HCT116 (cell line): ENCODE measurements around the gene TNFAIP3. TPM values are rescaled to one million over a fixed set of nuclear protein-coding genes. Genes with fewer than 3 reads are reported as not detected.

Experiments used
- ATAC-seq: fragments of 200-7000 bp; cut with Tn5 transposase; 2 replicates; pipeline ENCODE4 v1.9.1; 2020; ENCODE audit warnings: mild to moderate bottlenecking, moderate library complexity
- BruUV-seq: library from RNA; stranded (reverse); fragments of 400-500 nt; replicated peaks from 2 replicates; lab custom pipeline; 2021; lab: Mats Ljungman, UMichigan
- CTCF ChIA-PET: fragments of 300-600 bp; sonication (Branson Sonifier 250); formaldehyde crosslinking; loops from one replicate; lab custom pipeline; 2021; ENCODE audit warnings: antibody characterized with exemption; lab: Charles Lee
- POLR2A ChIA-PET: fragments of 300-600, 350-600 bp; sonication (Branson Sonifier 250); formaldehyde crosslinking; loops from one replicate; lab custom pipeline; 2021; ENCODE audit warnings: antibody characterized with exemption; lab: Charles Lee
- RAD21 ChIA-PET, 2 experiments: fragments of 300-600 bp; sonication (Branson Sonifier 250); formaldehyde crosslinking; loops; one replicate each; lab custom pipeline; 2023; ENCODE audit warnings: low total read pairs in 2 of 2; ENCODE audit not compliant: uncharacterized antibody in 2 of 2, unreplicated experiment in 2 of 2, low non-redundant PET in 1 of 2; lab: Charles Lee
- DNase-seq: peaks from one replicate; pipeline ENCODE4 v3.0.0-alpha.2; 2010; ENCODE audit warnings: low read depth, low spot score
- H2AFZ ChIP-seq: fragments of 200-600 bp; shearing (Covaris generic), sonication (generic); 2 replicates; pipeline ENCODE4 v1.6.1; 2017; ENCODE audit warnings: low read depth, mixed run types, mixed read lengths, antibody characterized with exemption, low read length; ENCODE audit not compliant: poor library complexity, severe bottlenecking
- H3K27ac ChIP-seq: 2 replicates; pipeline ENCODE4 v1.5.1; 2012; ENCODE audit warnings: low read depth, low read length
- H3K27me3 ChIP-seq: fragments of 200-600 bp; sonication (generic); 2 replicates; pipeline ENCODE4 v1.6.1; 2016; ENCODE audit warnings: mixed run types, low read length, mixed read lengths; ENCODE audit not compliant: insufficient read depth
- H3K36me3 ChIP-seq, 2 experiments: fragments of 200-500 bp in 1 of 2; fragments of 200-600 bp in 1 of 2; sonication (Bioruptor generic) in 1 of 2; sonication (generic) in 1 of 2; 2 replicates each; pipeline versions ENCODE4 v1.5.1 to v1.6.1; 2014 to 2016; ENCODE audit warnings: low read length in 2 of 2, inconsistent platforms in 1 of 2, mixed read lengths in 1 of 2, mixed run types in 1 of 2; ENCODE audit not compliant: insufficient read depth in 2 of 2, control insufficient read depth in 1 of 2
- H3K4me1 ChIP-seq, 2 experiments: fragments of 200-600 bp in 1 of 2; sonication (generic) in 1 of 2; 2 replicates each; pipeline versions ENCODE4 v1.5.1 to v1.6.1; 2012 to 2017; ENCODE audit warnings: low read length in 2 of 2, inconsistent platforms in 1 of 2, mild to moderate bottlenecking in 1 of 2, mixed read lengths in 1 of 2, mixed run types in 1 of 2, moderate library complexity in 1 of 2; ENCODE audit not compliant: insufficient read depth in 2 of 2, control insufficient read depth in 1 of 2
- H3K4me2 ChIP-seq: fragments of 200-600 bp; sonication (generic); 2 replicates; pipeline ENCODE4 v1.6.1; 2017; ENCODE audit warnings: mixed run types, low read length, mixed read lengths
- H3K4me3 ChIP-seq, 2 experiments: fragments of 200-600 bp in 1 of 2; sonication (generic) in 1 of 2; replicated peaks in 1 of 2; 2 replicates each; pipeline ENCODE4 v1.5.1; 2011 to 2016; ENCODE audit warnings: low read length in 2 of 2, control low read depth in 1 of 2, low read depth in 1 of 2, mild to moderate bottlenecking in 1 of 2, mixed read lengths in 1 of 2, mixed run types in 1 of 2
- H3K79me2 ChIP-seq: fragments of 200-600 bp; sonication (generic); 2 replicates; pipeline ENCODE4 v1.6.1; 2017; ENCODE audit warnings: mild to moderate bottlenecking, mixed run types, low read length, moderate library complexity, mixed read lengths; ENCODE audit not compliant: insufficient read depth
- H3K9ac ChIP-seq: fragments of 200-600 bp; sonication (generic); 2 replicates; pipeline ENCODE4 v1.6.1; 2016; ENCODE audit warnings: low read length, mixed read lengths
- H3K9me2 ChIP-seq: fragments of 200-600 bp; sonication (generic), shearing (Covaris generic); 2 replicates; pipeline ENCODE4 v1.6.1; 2017; ENCODE audit warnings: mixed run types, mild to moderate bottlenecking, moderate library complexity; ENCODE audit not compliant: insufficient read depth
- H3K9me3 ChIP-seq, 2 experiments: fragments of 200-500 bp in 1 of 2; fragments of 200-600 bp in 1 of 2; sonication (Bioruptor generic) in 1 of 2; sonication (generic) in 1 of 2; 2 replicates each; pipeline ENCODE4 v1.6.1; 2014 to 2017; ENCODE audit warnings: low read length in 2 of 2, mixed read lengths in 2 of 2, inconsistent platforms in 1 of 2, low read depth in 1 of 2, mild to moderate bottlenecking in 1 of 2, mixed run types in 1 of 2, moderate library complexity in 1 of 2; ENCODE audit not compliant: control insufficient read depth in 1 of 2, insufficient read depth in 1 of 2
- H4K20me1 ChIP-seq: fragments of 200-600 bp; sonication (generic), shearing (Covaris generic); 2 replicates; pipeline ENCODE4 v1.6.1; 2017; ENCODE audit warnings: mixed run types, mild to moderate bottlenecking, moderate library complexity; ENCODE audit not compliant: insufficient read depth
- EZH2 ChIP-seq: fragments of 200-600 bp; sonication (generic); IDR thresholded peaks from 2 replicates; pipeline ENCODE4 v1.6.1; 2017; ENCODE audit warnings: antibody characterized with exemption, mixed run types
- EZH2phosphoT487 ChIP-seq: fragments of 200-600 bp; IDR thresholded peaks from 2 replicates; pipeline ENCODE4 v1.6.1; 2018; ENCODE audit warnings: antibody characterized with exemption, borderline replicate concordance
- FOSL1 ChIP-seq: IDR thresholded peaks from 2 replicates; pipeline ENCODE4 v1.6.1; 2012; ENCODE audit warnings: low read depth
- JUND ChIP-seq: IDR thresholded peaks from 2 replicates; pipeline ENCODE4 v1.6.1; 2012
- POLR2A ChIP-seq: IDR thresholded peaks from 2 replicates; pipeline ENCODE4 v1.7.0; 2011; ENCODE audit warnings: borderline replicate concordance; ENCODE audit not compliant: insufficient read depth, insufficient read length; ENCODE audit errors: extremely low read depth
- POLR2AphosphoS5 ChIP-seq: IDR thresholded peaks from 2 replicates; pipeline ENCODE4 v1.6.1; 2011; ENCODE audit warnings: mild to moderate bottlenecking, low read depth, low read length, moderate library complexity
- SP1 ChIP-seq: IDR thresholded peaks from 2 replicates; pipeline ENCODE4 v1.6.1; 2012; ENCODE audit warnings: low read depth
- TCF7L2 ChIP-seq: IDR thresholded peaks from 2 replicates; pipeline ENCODE4 v1.7.0; 2011; ENCODE audit warnings: borderline replicate concordance, inconsistent platforms; ENCODE audit not compliant: insufficient read depth, insufficient read length; ENCODE audit errors: extremely low read depth
- ZFX ChIP-seq: fragments of 450-650 bp; IDR thresholded peaks from 2 replicates; pipeline ENCODE4 v1.6.1; 2017
- ZNF274 ChIP-seq: fragments of 200-500 bp; sonication (Bioruptor generic); IDR thresholded peaks from 2 replicates; pipeline ENCODE4 v1.6.1; 2014; ENCODE audit warnings: mild to moderate bottlenecking, low read depth, low read length, inconsistent platforms
- intact Hi-C: fragments of 100-400 bp; cut with micrococcal nuclease; formaldehyde crosslinking; loops from 2 replicates; pipeline ENCODE4 v1.10.0; 2022
- total RNA-seq: library from RNA; stranded (reverse); gene quantifications from one replicate; pipeline ENCODE4 v1.2.1, GENCODE V29; 2021; ENCODE audit not compliant: unreplicated experiment
- TF ChIP-seq, protein P1 (sequence below): IDR thresholded peaks from 2 replicates; pipeline ENCODE4 v1.6.1; 2012
- TF ChIP-seq, protein P2 (sequence below): IDR thresholded peaks from 2 replicates; pipeline ENCODE4 v1.6.1; 2012
- TF ChIP-seq, protein P3 (sequence below): IDR thresholded peaks from 2 replicates; pipeline ENCODE4 v1.6.1; 2012; ENCODE audit warnings: low read depth
- TF ChIP-seq, protein P4 (sequence below), 3 experiments: fragments of 200-600 bp in 1 of 3; sonication (generic) in 1 of 3; IDR thresholded peaks in 2 of 3; conservative IDR thresholded peaks in 1 of 3; 2 replicates each; pipeline ENCODE4 v1.5.1; 2012 to 2017; ENCODE audit warnings: low read depth in 2 of 3, low read length in 2 of 3, antibody characterized with exemption in 1 of 3, borderline replicate concordance in 1 of 3, control low read depth in 1 of 3, mild to moderate bottlenecking in 1 of 3, mixed read lengths in 1 of 3, mixed run types in 1 of 3, moderate library complexity in 1 of 3; ENCODE audit not compliant: insufficient read depth in 1 of 3
- TF ChIP-seq, protein P5 (sequence below): IDR thresholded peaks from 2 replicates; pipeline ENCODE4 v1.6.1; 2011; ENCODE audit warnings: mild to moderate bottlenecking, low read length, moderate library complexity; ENCODE audit not compliant: insufficient replicate concordance; ENCODE audit errors: extremely low read depth

Gene TNFAIP3
- total RNA-seq, 1 experiment from 2014 or later: 4.4 TPM

DNA sequence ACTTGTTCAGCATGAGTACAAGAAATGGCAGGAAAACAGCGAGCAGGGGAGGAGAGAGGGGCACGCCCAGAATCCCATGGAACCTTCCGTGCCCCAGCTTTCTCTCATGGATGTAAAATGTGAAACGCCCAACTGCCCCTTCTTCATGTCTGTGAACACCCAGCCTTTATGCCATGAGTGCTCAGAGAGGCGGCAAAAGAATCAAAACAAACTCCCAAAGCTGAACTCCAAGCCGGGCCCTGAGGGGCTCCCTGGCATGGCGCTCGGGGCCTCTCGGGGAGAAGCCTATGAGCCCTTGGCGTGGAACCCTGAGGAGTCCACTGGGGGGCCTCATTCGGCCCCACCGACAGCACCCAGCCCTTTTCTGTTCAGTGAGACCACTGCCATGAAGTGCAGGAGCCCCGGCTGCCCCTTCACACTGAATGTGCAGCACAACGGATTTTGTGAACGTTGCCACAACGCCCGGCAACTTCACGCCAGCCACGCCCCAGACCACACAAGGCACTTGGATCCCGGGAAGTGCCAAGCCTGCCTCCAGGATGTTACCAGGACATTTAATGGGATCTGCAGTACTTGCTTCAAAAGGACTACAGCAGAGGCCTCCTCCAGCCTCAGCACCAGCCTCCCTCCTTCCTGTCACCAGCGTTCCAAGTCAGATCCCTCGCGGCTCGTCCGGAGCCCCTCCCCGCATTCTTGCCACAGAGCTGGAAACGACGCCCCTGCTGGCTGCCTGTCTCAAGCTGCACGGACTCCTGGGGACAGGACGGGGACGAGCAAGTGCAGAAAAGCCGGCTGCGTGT is 11.6 kb downstream of the TNFAIP3 start:
- intact Hi-C loops: no loop called here
- TF ChIP-seq POLR2A: no peak
- TF ChIP-seq, protein P1, sequence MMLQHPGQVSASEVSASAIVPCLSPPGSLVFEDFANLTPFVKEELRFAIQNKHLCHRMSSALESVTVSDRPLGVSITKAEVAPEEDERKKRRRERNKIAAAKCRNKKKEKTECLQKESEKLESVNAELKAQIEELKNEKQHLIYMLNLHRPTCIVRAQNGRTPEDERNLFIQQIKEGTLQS: no peak
- no peak for TF ChIP-seq TCF7L2
- TF ChIP-seq, protein P2, sequence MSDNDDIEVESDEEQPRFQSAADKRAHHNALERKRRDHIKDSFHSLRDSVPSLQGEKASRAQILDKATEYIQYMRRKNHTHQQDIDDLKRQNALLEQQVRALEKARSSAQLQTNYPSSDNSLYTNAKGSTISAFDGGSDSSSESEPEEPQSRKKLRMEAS: no peak
- TF ChIP-seq POLR2AphosphoS5: no peak
- TF ChIP-seq, protein P3, sequence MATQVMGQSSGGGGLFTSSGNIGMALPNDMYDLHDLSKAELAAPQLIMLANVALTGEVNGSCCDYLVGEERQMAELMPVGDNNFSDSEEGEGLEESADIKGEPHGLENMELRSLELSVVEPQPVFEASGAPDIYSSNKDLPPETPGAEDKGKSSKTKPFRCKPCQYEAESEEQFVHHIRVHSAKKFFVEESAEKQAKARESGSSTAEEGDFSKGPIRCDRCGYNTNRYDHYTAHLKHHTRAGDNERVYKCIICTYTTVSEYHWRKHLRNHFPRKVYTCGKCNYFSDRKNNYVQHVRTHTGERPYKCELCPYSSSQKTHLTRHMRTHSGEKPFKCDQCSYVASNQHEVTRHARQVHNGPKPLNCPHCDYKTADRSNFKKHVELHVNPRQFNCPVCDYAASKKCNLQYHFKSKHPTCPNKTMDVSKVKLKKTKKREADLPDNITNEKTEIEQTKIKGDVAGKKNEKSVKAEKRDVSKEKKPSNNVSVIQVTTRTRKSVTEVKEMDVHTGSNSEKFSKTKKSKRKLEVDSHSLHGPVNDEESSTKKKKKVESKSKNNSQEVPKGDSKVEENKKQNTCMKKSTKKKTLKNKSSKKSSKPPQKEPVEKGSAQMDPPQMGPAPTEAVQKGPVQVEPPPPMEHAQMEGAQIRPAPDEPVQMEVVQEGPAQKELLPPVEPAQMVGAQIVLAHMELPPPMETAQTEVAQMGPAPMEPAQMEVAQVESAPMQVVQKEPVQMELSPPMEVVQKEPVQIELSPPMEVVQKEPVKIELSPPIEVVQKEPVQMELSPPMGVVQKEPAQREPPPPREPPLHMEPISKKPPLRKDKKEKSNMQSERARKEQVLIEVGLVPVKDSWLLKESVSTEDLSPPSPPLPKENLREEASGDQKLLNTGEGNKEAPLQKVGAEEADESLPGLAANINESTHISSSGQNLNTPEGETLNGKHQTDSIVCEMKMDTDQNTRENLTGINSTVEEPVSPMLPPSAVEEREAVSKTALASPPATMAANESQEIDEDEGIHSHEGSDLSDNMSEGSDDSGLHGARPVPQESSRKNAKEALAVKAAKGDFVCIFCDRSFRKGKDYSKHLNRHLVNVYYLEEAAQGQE: no peak
- no peak for TF ChIP-seq SP1
- TF ChIP-seq FOSL1: no peak
- no peak for TF ChIP-seq JUND
- no peak for TF ChIP-seq EZH2phosphoT487
- TF ChIP-seq ZFX: no peak
- TF ChIP-seq, protein P4, sequence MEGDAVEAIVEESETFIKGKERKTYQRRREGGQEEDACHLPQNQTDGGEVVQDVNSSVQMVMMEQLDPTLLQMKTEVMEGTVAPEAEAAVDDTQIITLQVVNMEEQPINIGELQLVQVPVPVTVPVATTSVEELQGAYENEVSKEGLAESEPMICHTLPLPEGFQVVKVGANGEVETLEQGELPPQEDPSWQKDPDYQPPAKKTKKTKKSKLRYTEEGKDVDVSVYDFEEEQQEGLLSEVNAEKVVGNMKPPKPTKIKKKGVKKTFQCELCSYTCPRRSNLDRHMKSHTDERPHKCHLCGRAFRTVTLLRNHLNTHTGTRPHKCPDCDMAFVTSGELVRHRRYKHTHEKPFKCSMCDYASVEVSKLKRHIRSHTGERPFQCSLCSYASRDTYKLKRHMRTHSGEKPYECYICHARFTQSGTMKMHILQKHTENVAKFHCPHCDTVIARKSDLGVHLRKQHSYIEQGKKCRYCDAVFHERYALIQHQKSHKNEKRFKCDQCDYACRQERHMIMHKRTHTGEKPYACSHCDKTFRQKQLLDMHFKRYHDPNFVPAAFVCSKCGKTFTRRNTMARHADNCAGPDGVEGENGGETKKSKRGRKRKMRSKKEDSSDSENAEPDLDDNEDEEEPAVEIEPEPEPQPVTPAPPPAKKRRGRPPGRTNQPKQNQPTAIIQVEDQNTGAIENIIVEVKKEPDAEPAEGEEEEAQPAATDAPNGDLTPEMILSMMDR (IDR thresholded peaks at IDR 0.05 in 2 of 3, conservative IDR thresholded peaks at IDR 0.05 in 1 of 3; ENCODE audit: borderline replicate concordance in 1 of 3, insufficient read depth in 1 of 3, low read depth in 2 of 3, low read length in 2 of 3): no peak
- TF ChIP-seq, protein P5, sequence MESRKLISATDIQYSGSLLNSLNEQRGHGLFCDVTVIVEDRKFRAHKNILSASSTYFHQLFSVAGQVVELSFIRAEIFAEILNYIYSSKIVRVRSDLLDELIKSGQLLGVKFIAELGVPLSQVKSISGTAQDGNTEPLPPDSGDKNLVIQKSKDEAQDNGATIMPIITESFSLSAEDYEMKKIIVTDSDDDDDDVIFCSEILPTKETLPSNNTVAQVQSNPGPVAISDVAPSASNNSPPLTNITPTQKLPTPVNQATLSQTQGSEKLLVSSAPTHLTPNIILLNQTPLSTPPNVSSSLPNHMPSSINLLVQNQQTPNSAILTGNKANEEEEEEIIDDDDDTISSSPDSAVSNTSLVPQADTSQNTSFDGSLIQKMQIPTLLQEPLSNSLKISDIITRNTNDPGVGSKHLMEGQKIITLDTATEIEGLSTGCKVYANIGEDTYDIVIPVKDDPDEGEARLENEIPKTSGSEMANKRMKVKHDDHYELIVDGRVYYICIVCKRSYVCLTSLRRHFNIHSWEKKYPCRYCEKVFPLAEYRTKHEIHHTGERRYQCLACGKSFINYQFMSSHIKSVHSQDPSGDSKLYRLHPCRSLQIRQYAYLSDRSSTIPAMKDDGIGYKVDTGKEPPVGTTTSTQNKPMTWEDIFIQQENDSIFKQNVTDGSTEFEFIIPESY: no peak
- TF ChIP-seq ZNF274: no peak
- no peak for TF ChIP-seq EZH2
- DNase-seq (no peak), ATAC-seq (no peak)
- Histone ChIP-seq H3K9me3 (no peaks in the 10 kb centered on the region), H3K4me2 (no peak overlapping the region), H3K27me3 (no peaks in the 10 kb centered on the region), H3K79me2 (no peaks in the 10 kb centered on the region), H4K20me1 (no peaks in the 10 kb centered on the region), H3K4me3 (no peak overlapping the region), H3K9ac (no peak overlapping the region), H3K9me2 (no peaks in the 10 kb centered on the region), H3K36me3 (peaks cover 6 to 7% of the 10 kb centered on the region in 2 experiments; a peak in 3 of 4 replicates), H3K27ac (no peak overlapping the region), H3K4me1 (no peaks in the 10 kb centered on the region; a peak in 1 of 4 replicates), H2AFZ (no peak overlapping the region)
- ChIA-PET POLR2A (no interaction called here), RAD21 (no interaction called here), CTCF (no interaction called here)
- no TSS peak for BruUV-seq
